Tibial artery (tissue), 4 donors: ENCODE data around the gene CTCF.

ENCODE experiments used
- DNase-seq, 2 donors: peaks; one replicate each; pipeline ENCODE4 v3.0.0-alpha.2; 2019
- H3K27ac ChIP-seq, 2 donors: fragments of 200-600 bp; sonication (generic) in 1 of 2; 1 replicate in 1 of 2; 2 replicates in 1 of 2; pipeline ENCODE4 v1.5.1; 2018 to 2019; ENCODE audit warnings: mild to moderate bottlenecking in 1 of 2
- H3K27me3 ChIP-seq, 2 donors: fragments of 200-600 bp; sonication (generic) in 1 of 2; one replicate each; pipeline versions ENCODE4 v1.5.1 to v1.6.0; 2016 to 2019
- H3K36me3 ChIP-seq, 3 donors: fragments of 200-600 bp; sonication (generic) in 2 of 3; one replicate each; pipeline ENCODE4 v1.5.1; 2016 to 2019; ENCODE audit warnings: mild to moderate bottlenecking in 2 of 3
- H3K4me1 ChIP-seq, 4 donors: fragments of 200-600 bp; sonication (generic) in 2 of 4; 1 replicate in 3 of 4; 2 replicates in 1 of 4; pipeline ENCODE4 v1.5.1; 2016 to 2019
- H3K4me3 ChIP-seq, 2 donors: fragments of 200-600 bp; sonication (generic) in 1 of 2; 1 replicate in 1 of 2; 2 replicates in 1 of 2; pipeline ENCODE4 v1.5.1; 2018 to 2019; ENCODE audit warnings: mild to moderate bottlenecking in 2 of 2
- H3K9me3 ChIP-seq, 3 donors: fragments of 200-600 bp; sonication (generic) in 1 of 3; one replicate each; pipeline ENCODE4 v1.5.1; 2016 to 2019
- CTCF ChIP-seq, 2 experiments: fragments of 200-600 bp in 1 of 2; fragments of 450-650 bp in 1 of 2; IDR thresholded peaks; one replicate each; pipeline ENCODE4 v1.5.1; 2017 to 2019; ENCODE audit warnings: antibody characterized with exemption in 2 of 2, mild to moderate bottlenecking in 1 of 2, moderate library complexity in 1 of 2
- intact Hi-C: fragments of 100-400 bp; cut with DNase I; formaldehyde crosslinking; loops from one replicate; pipeline ENCODE4 v1.15.0; 2023; ENCODE audit warnings: low total_unique reads

Gene CTCF

GRCh38 chr16:67540756-67541155 lies 21.6 kb upstream of the CTCF start:
- no peak overlapping the region for H3K27ac ChIP-seq
- H3K27me3 ChIP-seq, result no peaks in the 10 kb centered on the region
- peaks cover 0 to 50% (median 37%) of the 10 kb centered on the region in 4 donors for H3K4me1 ChIP-seq
- H3K9me3 ChIP-seq, result no peaks in the 10 kb centered on the region
- intact Hi-C loops, result no loop called here
- no peak overlapping the region for H3K4me3 ChIP-seq
- H3K36me3 ChIP-seq, result peaks cover 33 to 71% (median 65%) of the 10 kb centered on the region in 3 donors
- no peak for TF ChIP-seq CTCF (IDR thresholded peaks at IDR 0.05)
- no peak for DNase-seq

- TF ChIP-seq CTCF (IDR thresholded peaks at IDR 0.05), result no peak
- no peaks in the 10 kb centered on the region for H3K9me3 ChIP-seq
- peaks cover 41 to 79% (median 74%) of the 10 kb centered on the region in 3 donors for H3K36me3 ChIP-seq
- no peak overlapping the region for H3K27ac ChIP-seq
- H3K4me1 ChIP-seq, result peaks cover 0 to 51% (median 32%) of the 10 kb centered on the region in 4 donors
- no peak overlapping the region for H3K4me3 ChIP-seq
- no peaks in the 10 kb centered on the region for H3K27me3 ChIP-seq
- DNase-seq, result no peak
- intact Hi-C loops, result no loop called here
These were observed 20.7 kb upstream of the CTCF start for GRCh38 chr16:67541391-67542263.

- peaks cover 41 to 88% (median 75%) of the 10 kb centered on the region in 3 donors for H3K36me3 ChIP-seq
- H3K27ac ChIP-seq, result no peak overlapping the region
- H3K9me3 ChIP-seq, result no peaks in the 10 kb centered on the region
- H3K4me1 ChIP-seq, result peaks cover 0 to 50% (median 24%) of the 10 kb centered on the region in 4 donors
- no peaks in the 10 kb centered on the region for H3K27me3 ChIP-seq
- intact Hi-C loops, result no loop called here
- no peak overlapping the region for H3K4me3 ChIP-seq
- TF ChIP-seq CTCF (IDR thresholded peaks at IDR 0.05), result no peak
- DNase-seq, result no peak
These were observed 19.9 kb upstream of the CTCF start for GRCh38 chr16:67542464-67542863.

GRCh38 chr16:67543036-67543435 lies 19.3 kb upstream of the CTCF start:
- Histone ChIP-seq H3K9me3 (no peaks in the 10 kb centered on the region), H3K4me3 (no peak overlapping the region), H3K27me3 (no peaks in the 10 kb centered on the region), H3K27ac (no peak overlapping the region), H3K36me3 (peaks cover 41 to 93% (median 79%) of the 10 kb centered on the region in 3 donors), H3K4me1 (peaks cover 0 to 48% (median 19%) of the 10 kb centered on the region in 4 donors)
- TF ChIP-seq CTCF (IDR thresholded peaks at IDR 0.05), result no peak
- intact Hi-C loops, result no loop called here
- peak in 1 of 2 donors; percentile 63 for DNase-seq

GRCh38 chr16:67543582-67543981 lies 18.7 kb upstream of the CTCF start:
- Histone ChIP-seq H3K36me3 (peaks cover 41 to 96% (median 79%) of the 10 kb centered on the region in 3 donors), H3K4me1 (peaks cover 0 to 43% (median 14%) of the 10 kb centered on the region in 4 donors), H3K4me3 (no peak overlapping the region), H3K27me3 (no peaks in the 10 kb centered on the region), H3K9me3 (no peaks in the 10 kb centered on the region), H3K27ac (no peak overlapping the region)
- TF ChIP-seq CTCF (IDR thresholded peaks at IDR 0.05), result no peak
- intact Hi-C loops, result no loop called here
- DNase-seq, result no peak
